ENCODE data around the gene YPEL1. TPM values are rescaled to one million over a fixed set of nuclear protein-coding genes. Genes with fewer than 3 reads are reported as not detected.

The YPEL1 gene
- total RNA-seq, 1 donor from 2014 or later, result 0.26 TPM

DNA sequence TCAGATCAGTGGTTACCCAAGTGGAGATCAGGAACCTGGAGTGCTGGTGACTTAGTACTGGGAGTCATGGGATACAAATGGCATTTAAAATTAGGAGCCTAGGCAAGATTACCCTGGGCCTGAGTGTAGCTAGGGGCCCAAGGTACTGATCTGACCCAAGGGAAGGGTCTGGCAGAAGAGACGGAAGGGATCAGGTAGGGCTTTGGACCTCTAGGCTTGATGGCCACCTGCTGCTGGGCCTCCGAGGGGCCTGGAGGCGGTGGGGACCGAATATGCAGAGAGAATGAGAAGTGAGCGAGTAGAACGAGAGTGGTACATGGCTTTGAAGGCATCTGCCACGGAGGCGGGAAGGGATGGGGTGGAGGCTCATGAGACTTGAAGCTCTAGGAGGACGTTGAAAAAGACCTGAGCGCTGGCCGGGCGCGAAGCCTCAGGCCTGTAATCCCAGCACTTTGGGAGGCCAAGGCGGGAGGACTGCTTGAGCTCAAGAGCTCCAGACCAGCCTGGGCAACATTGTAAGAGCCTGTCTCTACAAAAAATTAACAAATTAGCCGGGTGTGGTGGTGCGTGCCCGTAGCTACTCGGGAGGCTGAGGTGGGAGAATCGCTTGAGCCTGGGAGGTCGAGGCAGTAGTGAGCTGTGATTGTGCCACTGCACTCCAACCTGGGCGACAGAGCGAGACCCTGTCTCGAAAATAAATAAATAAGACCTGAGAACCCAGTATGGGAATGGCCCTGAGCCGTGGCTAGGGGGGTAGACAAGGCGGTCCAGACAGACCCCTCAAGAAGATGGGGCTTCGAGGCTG is 70.3 kb downstream of the YPEL1 start:
- DNase-seq (ENCODE audit: low read depth), result no peak
- Histone ChIP-seq H3K27me3 (ENCODE audit: control insufficient read depth, insufficient read depth, low read length) (no peaks in the 10 kb centered on the region), H3K36me3 (ENCODE audit: control insufficient read depth, insufficient read depth, low read length) (no peaks in the 10 kb centered on the region), H3K4me3 (ENCODE audit: low read depth, low read length) (peak overlapping the region; percentile 88)
- FAIRE-seq, result no peak
- TF ChIP-seq CTCF (IDR thresholded peaks at IDR 0.05; ENCODE audit: insufficient read depth, low read length, severe bottlenecking), result no peak

GRCh38 chr22:21663738-21664137 is 71.9 kb downstream of the YPEL1 start:
- FAIRE-seq, result no peak
- no peaks in the 10 kb centered on the region for H3K36me3 ChIP-seq (ENCODE audit: control insufficient read depth, insufficient read depth, low read length)

GRCh38 chr22:21661991-21662390 is 73.6 kb downstream of the YPEL1 start:
- no peak for TF ChIP-seq CTCF (IDR thresholded peaks at IDR 0.05; ENCODE audit: insufficient read depth, low read length, severe bottlenecking)
- FAIRE-seq (no peak), DNase-seq (ENCODE audit: low read depth) (no peak)
- Histone ChIP-seq H3K27me3 (ENCODE audit: control insufficient read depth, insufficient read depth, low read length) (peaks cover 2% of the 10 kb centered on the region), H3K4me3 (ENCODE audit: low read depth, low read length) (no peak overlapping the region), H3K36me3 (ENCODE audit: control insufficient read depth, insufficient read depth, low read length) (no peaks in the 10 kb centered on the region)

More at GRCh38 chr22:21663738-21664137, 71.9 kb downstream of the YPEL1 start:
- Histone ChIP-seq H3K27me3 (ENCODE audit: control insufficient read depth, insufficient read depth, low read length) (no peaks in the 10 kb centered on the region), H3K4me3 (ENCODE audit: low read depth, low read length) (no peak overlapping the region)
- no peak for TF ChIP-seq CTCF (IDR thresholded peaks at IDR 0.05; ENCODE audit: insufficient read depth, low read length, severe bottlenecking)
- no peak for DNase-seq (ENCODE audit: low read depth)

GRCh38 chr22:21660904-21661303 is 74.7 kb downstream of the YPEL1 start:
- Histone ChIP-seq H3K36me3 (ENCODE audit: control insufficient read depth, insufficient read depth, low read length) (no peaks in the 10 kb centered on the region), H3K4me3 (ENCODE audit: low read depth, low read length) (no peak overlapping the region), H3K27me3 (ENCODE audit: control insufficient read depth, insufficient read depth, low read length) (peaks cover 2% of the 10 kb centered on the region)
- TF ChIP-seq CTCF (IDR thresholded peaks at IDR 0.05; ENCODE audit: insufficient read depth, low read length, severe bottlenecking), result no peak
- FAIRE-seq (no peak), DNase-seq (ENCODE audit: low read depth) (no peak)

DNA sequence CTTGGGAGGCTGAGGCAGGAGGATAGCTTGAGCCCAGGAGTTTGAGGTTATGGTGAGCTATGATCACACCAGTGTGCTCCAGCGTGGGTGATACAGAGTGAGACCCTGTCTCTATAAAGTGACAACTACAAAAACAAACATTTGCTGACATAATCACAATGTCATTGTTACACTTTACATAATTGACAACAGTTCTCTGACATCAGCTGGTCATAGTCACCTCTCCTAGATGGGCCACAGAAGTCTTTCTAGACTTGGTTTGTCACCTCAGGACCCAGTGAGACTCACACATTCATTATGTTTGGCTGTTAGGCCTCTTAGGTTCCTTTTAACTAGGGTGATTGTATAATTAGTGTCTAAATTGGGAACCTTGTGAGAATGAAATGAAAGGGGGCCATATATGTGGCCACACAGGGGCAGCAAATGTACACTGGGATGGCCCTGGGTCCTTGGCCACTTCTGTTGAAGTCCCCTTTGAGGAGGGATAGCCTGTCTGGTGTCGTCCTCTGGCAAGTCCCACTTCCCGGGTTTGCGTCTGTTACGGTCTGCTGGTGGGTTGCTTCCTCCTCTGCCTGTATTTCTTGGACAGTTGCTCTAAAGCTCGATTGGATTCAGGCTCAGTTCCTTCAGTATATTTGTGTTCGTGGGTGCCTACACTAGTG is 75.6 kb downstream of the YPEL1 start:
- TF ChIP-seq CTCF (IDR thresholded peaks at IDR 0.05; ENCODE audit: insufficient read depth, low read length, severe bottlenecking), result no peak
- DNase-seq (ENCODE audit: low read depth), result no peak
- Histone ChIP-seq H3K4me3 (ENCODE audit: low read depth, low read length) (no peak overlapping the region), H3K36me3 (ENCODE audit: control insufficient read depth, insufficient read depth, low read length) (no peaks in the 10 kb centered on the region), H3K27me3 (ENCODE audit: control insufficient read depth, insufficient read depth, low read length) (peaks cover 2% of the 10 kb centered on the region)
- FAIRE-seq, result no peak

Measured in bronchial epithelial cell (primary cell).